GM12891 (cell line): ENCODE measurements around the gene CUL7.
A peak's percentile ranks its signal among the peaks of the same experiment; 100 is the strongest.

ENCODE experiments used
- DNase-seq: peaks from one replicate; pipeline ENCODE4 v3.0.0; 2011; ENCODE audit warnings: low spot score; ENCODE audit not compliant: insufficient read length
- FAIRE-seq: peaks from 2 replicates; lab custom pipeline; 2011; peaks lifted over from hg19 to GRCh38; lab: Jason Lieb, UNC
- PAX5 ChIP-seq: IDR thresholded peaks from 2 replicates; pipeline ENCODE4 v1.6.1; 2011; ENCODE audit warnings: low read length, moderate library complexity, mild to moderate bottlenecking; ENCODE audit not compliant: insufficient read depth, severe bottlenecking
- POLR2A ChIP-seq: IDR thresholded peaks from 2 replicates; pipeline ENCODE4 v1.6.1; 2011; ENCODE audit warnings: low read depth, low read length, control low read depth
- POLR2AphosphoS5 ChIP-seq: IDR thresholded peaks from 2 replicates; pipeline ENCODE4 v1.6.1; 2011; ENCODE audit warnings: low read depth, low read length, control low read depth
- POU2F2 ChIP-seq: IDR thresholded peaks from 2 replicates; pipeline ENCODE4 v1.6.1; 2011; ENCODE audit warnings: low read depth, mild to moderate bottlenecking, control low read depth, low read length, moderate library complexity
- SPI1 ChIP-seq: IDR thresholded peaks from 2 replicates; pipeline ENCODE4 v1.6.1; 2011; ENCODE audit warnings: low read depth, low read length, control low read depth
- TAF1 ChIP-seq: IDR thresholded peaks from 2 replicates; pipeline ENCODE4 v1.6.1; 2011; ENCODE audit warnings: low read depth, low read length, control low read depth

CUL7 gene

DNA sequence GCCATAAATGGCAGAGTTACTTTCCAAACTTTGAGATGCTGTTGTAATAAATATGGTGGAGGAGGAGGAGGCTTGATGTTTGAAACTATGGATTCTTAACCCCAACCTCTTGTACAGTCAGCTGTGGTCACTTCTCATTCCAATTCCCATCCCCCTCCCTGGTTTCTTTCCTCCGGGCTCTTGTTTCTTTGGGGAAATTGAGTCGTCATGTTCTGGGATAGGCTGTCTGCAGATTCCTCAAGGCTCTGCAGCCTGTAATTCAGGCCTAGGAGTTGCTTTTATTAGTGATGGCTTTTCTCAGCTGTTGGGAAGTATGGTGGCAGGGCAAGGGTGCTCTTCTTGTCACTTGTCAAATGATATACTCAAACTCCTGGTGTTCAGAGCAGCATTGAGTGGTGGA lies 25.0 kb upstream of the CUL7 start:
- no peak for DNase-seq
- FAIRE-seq: no peak
- TF ChIP-seq POLR2AphosphoS5: no peak
- TF ChIP-seq SPI1: no peak
- no peak for TF ChIP-seq POLR2A
- TF ChIP-seq TAF1: no peak
- TF ChIP-seq PAX5: no peak
- no peak for TF ChIP-seq POU2F2

DNA sequence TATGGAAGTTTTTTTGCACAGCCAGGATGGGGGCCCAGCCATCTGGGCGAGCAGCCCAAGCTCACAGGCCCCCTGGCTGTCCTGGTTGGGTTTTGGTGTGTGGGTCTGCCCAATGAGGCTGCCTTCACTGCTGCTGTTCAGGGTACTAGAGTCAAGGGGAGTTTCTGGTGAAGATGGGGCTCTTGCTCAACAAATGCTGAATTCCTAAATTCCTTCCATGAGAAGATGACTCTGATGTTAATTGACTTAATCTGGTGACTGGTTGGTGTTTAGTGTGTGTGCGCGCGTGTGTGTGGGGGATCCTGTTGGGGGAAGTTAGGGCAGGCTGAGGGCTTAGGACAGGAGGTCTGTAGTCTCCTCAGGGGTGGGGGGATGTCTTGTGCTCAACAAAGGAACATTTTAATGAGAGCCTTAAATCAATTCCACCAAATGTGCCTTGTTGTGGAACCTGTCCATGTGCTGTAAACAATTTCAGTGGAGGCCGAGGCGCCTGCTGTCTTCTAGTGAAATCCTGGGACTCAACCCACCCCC lies 24.4 kb upstream of the CUL7 start:
- TF ChIP-seq TAF1: no peak
- TF ChIP-seq POU2F2: no peak
- no peak for TF ChIP-seq POLR2A
- no peak for TF ChIP-seq PAX5
- no peak for TF ChIP-seq SPI1
- TF ChIP-seq POLR2AphosphoS5: no peak
- FAIRE-seq (no peak), DNase-seq (no peak)

DNA sequence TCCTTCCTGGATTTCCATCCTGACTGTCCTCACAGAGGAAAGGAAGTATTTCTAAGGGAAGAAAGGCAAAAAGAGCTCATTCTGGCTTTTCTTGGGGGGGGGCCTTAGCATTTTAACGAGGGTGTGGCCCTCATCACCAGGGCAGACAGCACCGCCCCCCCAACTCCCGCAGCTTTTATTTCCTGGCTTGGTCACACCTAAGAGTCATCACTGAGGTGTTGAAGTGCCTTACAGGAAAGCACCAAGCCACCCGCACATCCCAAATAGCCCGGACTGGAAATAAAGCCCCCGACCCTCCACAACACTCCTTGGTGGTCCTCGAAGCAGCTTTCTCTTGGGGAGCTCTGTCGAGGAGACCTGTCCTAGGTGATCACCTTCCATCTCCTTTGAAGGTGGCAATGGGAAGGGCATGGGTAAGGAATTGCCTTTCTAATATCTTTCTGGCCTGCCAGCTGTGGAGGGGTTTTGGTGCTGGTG lies 23.7 kb upstream of the CUL7 start:
- TF ChIP-seq POLR2AphosphoS5 (no peak), SPI1 (no peak), PAX5 (no peak), POLR2A (no peak), POU2F2 (no peak), TAF1 (no peak)
- no peak for DNase-seq
- no peak for FAIRE-seq

DNA sequence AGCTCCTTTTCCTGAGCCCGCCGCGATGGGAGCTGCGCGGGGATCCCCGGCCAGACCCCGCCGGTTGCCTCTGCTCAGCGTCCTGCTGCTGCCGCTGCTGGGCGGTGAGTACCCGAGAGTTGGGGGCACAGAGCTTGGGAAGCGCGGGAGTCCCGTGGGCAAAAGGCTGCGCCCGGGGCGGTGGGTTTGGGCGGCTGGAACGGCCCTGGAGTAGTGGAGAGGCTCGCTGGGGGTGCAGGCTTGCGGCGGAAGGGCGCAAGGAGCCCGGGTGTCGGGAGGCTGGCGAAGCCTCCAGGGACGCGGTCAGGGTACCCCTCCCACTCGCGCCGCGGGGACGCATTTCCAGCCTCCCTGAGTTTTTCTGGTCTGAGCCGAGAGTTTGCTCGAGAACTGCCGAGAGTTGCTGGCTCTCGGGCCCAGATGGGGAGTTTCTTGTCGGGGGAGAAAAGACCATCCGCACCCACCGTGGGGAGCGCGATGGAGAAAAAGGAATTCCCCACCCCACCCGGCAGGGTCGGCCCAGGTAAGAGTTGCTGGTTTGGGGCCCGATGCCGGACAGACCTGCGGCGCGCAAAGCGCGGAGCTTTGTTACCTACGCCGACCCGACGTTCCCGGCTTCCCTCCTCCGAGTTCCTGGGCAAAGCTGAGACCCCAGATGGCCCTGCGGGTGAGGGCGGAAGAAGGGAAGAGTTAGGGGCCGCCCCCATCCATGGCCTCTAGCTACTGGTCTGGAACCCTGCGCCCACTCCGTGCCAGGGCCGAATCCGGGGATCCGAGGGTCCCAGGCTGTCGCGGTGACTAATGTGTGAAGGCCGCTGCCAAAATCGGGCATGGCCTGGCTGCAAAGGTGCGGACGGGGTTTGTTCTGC lies 23.0 kb upstream of the CUL7 start:
- FAIRE-seq (no peak), DNase-seq (no peak)
- no peak for TF ChIP-seq TAF1
- no peak for TF ChIP-seq POLR2A
- TF ChIP-seq PAX5: no peak
- TF ChIP-seq POLR2AphosphoS5: no peak
- no peak for TF ChIP-seq SPI1

DNA sequence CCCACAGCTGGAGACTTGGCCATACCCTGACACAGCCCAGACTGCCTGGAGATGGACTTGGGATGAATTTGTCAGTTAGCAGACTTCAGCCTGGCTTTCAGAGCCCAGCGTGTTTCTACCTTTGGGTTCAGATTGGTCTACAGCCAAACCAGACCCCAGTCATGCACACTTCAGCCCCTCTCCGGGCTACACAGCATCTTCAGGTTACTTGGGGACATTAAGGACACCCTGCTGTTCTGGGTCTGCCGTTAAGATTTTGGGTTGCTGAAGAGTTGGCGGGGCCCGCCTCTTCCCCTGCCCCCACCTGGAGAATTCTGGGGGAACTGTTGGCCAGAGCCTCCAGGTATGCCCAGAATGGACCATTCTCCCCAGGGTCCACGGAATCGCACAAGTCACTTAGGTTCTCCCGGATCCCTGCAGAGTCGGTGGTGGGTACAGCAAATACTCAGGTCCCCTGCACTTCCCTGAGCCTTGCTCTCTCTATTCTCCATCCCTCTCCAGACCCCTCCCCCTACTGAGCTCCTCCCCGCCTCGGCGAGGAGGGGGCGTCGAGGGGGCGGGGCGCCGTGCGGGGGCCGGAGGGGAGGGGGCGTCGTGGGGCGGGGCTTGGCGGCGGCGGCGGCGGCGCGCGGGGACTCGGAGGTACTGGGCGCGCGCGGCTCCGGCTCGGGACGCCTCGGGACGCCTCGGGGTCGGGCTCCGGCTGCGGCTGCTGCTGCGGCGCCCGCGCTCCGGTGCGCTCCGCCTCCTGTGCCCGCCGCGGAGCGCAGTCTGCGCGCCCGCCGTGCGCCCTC lies 22.2 kb upstream of the CUL7 start, which contains the start of gene PTK7:
Gene PTK7 (plus strand): TSS at position 645 of the 794 bp plus-strand sequence. CDS start 175 bp downstream, outside the sequence.
- FAIRE-seq: no peak
- no peak for DNase-seq
- TF ChIP-seq POU2F2 (no peak), PAX5 (no peak), TAF1 (no peak), POLR2A (no peak), SPI1 (no peak), POLR2AphosphoS5 (no peak)

DNA sequence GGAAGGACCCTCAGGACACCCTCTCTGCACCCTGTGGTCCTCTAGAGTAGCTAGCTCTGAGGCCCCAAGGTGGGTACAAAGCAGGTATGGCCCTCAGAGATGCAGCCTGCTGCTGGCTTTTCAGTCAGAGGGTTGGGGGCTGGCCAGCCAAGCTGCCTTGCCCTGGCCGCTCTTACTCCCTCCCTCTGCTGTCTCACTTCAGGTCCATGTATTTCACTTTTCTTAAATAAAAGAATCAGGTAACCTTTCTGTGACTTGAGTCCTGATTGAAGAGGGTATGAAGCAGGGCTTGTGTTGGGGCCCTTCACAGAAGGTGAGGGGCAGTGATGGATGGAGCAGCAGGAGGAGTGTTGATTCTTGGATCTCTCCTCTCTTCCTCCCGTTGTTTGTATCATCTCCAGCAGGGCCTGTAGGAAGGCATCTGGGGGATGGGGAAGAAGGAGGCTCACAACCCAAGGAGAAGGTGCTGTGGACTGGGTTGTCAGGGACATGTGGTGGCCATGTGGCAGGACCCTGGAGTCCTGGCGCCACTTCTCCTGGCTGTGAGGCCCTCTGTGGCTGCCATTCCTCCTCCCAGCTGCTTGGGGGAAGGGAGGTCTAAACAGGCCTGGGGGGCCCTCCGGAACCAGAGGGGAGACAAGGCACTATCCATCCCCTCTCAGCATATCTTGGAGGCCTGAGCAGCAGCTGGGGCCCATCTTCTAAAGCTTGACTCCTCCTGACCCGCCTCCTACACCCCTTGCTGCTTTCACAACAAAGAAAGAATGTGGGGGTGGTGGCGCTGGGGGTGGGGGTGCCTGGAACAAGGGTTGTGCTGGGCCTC lies 21.4 kb upstream of the CUL7 start:
- DNase-seq: no peak
- TF ChIP-seq PAX5 (no peak), POLR2AphosphoS5 (no peak), POLR2A (no peak), TAF1 (no peak), POU2F2 (no peak), SPI1 (no peak)
- no peak for FAIRE-seq

DNA sequence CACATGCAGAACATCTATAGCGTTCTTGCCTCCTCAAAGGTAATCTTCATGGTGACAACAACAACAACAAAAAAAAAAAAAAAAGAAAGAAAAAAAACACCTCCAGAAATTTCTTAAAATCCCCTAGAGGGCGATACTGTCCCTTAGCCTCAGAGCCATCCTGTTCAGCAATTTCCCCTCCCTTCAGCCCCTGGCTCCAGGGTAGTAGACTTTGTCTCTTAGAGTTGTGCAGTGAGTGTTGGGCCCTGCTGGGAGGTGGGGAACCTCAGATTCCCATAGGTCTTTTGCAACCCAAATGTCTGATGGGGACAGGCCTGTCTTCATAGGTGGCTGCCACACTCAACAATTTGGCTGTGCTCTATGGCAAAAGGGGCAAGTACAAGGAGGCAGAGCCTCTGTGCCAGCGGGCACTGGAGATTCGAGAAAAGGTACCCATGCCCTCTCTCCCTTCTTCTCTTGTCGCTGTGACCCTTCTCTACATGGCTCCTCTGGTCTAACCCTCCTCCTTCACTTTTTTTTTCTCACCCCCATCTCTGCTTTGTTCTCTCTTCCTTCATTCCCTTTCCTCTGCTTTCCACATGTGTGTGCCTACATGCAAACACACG lies 16.5 kb upstream of the CUL7 start:
- DNase-seq (peak; percentile 70), FAIRE-seq (peak; percentile 69)
- TF ChIP-seq POLR2A: no peak
- TF ChIP-seq PAX5: no peak
- TF ChIP-seq POU2F2: no peak
- no peak for TF ChIP-seq POLR2AphosphoS5
- no peak for TF ChIP-seq SPI1
- TF ChIP-seq TAF1: no peak

DNA sequence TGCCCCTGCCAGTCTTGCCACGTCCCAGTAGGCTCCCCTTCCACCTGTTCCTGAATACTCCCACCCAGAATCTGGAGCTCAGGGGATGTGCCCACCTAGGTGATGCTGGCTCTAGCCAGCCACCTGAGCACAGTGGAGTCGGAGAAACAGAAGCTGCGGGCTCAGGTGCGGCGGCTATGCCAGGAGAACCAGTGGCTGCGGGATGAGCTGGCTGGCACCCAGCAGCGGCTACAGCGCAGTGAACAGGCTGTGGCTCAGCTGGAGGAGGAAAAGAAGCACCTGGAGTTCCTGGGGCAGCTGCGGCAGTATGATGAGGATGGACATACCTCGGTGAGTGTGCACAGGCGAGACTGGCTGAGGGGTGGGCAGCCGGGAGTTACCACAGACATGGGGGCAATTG lies 9.2 kb upstream of the CUL7 start:
- no peak for FAIRE-seq
- TF ChIP-seq SPI1 (no peak), POU2F2 (no peak)
- no peak for DNase-seq
